Measurements from ENCODE around the gene C16orf86. TPM values are rescaled to one million over a fixed set of nuclear protein-coding genes. Genes with fewer than 3 reads are reported as not detected.

The C16orf86 gene
- total RNA-seq, 1 donor from 2014 or later = 2.1 TPM

DNA sequence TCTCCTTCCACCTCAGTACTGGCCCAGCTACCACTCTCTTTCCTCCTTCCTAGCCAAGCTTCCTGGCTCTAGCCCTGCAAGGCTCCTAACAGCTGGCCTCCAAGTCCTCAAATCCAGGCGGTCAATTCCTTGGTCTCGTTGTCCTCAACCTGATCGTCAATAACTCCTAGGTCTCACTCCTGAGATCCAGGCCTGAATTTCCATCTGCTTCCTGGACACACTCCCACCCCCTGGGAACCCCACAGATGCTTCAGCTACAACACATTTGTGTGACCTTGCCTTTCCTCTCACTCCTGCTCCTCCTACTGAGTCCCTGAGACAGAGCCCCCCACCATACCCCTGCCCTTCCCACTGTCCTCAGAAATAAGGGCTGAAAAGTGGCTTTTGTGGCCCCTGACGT, 2.4 kb upstream of the C16orf86 start:
- Mint-ChIP-seq H3K4me1 (ENCODE audit: unreplicated experiment) (peaks cover 32% of the 10 kb centered on the region), H3K9me3 (ENCODE audit: unreplicated experiment) (no peaks in the 10 kb centered on the region), H3K4me3 (ENCODE audit: unreplicated experiment) (no peak overlapping the region), H3K36me3 (ENCODE audit: unreplicated experiment) (peaks cover 6% of the 10 kb centered on the region), H3K27me3 (ENCODE audit: unreplicated experiment) (no peaks in the 10 kb centered on the region), H3K27ac (ENCODE audit: unreplicated experiment) (no peak overlapping the region)
- TF ChIP-seq, protein P1, sequence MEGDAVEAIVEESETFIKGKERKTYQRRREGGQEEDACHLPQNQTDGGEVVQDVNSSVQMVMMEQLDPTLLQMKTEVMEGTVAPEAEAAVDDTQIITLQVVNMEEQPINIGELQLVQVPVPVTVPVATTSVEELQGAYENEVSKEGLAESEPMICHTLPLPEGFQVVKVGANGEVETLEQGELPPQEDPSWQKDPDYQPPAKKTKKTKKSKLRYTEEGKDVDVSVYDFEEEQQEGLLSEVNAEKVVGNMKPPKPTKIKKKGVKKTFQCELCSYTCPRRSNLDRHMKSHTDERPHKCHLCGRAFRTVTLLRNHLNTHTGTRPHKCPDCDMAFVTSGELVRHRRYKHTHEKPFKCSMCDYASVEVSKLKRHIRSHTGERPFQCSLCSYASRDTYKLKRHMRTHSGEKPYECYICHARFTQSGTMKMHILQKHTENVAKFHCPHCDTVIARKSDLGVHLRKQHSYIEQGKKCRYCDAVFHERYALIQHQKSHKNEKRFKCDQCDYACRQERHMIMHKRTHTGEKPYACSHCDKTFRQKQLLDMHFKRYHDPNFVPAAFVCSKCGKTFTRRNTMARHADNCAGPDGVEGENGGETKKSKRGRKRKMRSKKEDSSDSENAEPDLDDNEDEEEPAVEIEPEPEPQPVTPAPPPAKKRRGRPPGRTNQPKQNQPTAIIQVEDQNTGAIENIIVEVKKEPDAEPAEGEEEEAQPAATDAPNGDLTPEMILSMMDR (IDR thresholded peaks at IDR 0.05) = no peak
- no peak for DNase-seq (ENCODE audit: extremely low spot score, unreplicated experiment)

DNA sequence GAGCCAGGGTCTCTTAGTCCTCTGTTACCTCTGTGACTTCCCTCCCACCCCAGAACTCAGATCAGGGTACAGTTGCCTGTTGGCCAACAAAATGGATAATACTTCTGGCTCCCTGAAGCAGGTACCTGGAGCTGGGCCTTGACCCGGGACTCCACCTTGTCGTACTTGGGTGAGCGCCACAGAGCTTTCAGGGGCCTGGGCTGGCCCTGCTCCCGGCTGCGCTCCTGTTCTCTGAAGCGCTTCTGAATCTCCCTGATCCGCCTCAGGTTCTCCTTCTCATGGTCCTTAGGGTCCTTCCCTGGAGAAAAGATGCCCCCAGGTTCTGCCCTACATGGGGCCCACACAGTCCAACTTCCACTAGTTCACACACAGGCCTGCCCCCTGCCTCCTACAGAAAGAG, 1.7 kb upstream of the C16orf86 start:
- no peaks in the 10 kb centered on the region for H3K9me3 Mint-ChIP-seq (ENCODE audit: unreplicated experiment)
- peaks cover 6% of the 10 kb centered on the region for H3K36me3 Mint-ChIP-seq (ENCODE audit: unreplicated experiment)
- DNase-seq (ENCODE audit: extremely low spot score, unreplicated experiment) = no peak
- peaks cover 28% of the 10 kb centered on the region for H3K4me1 Mint-ChIP-seq (ENCODE audit: unreplicated experiment)
- H3K4me3 Mint-ChIP-seq (ENCODE audit: unreplicated experiment) = no peak overlapping the region
- H3K27ac Mint-ChIP-seq (ENCODE audit: unreplicated experiment) = peak overlapping the region; percentile 31
- H3K27me3 Mint-ChIP-seq (ENCODE audit: unreplicated experiment) = no peaks in the 10 kb centered on the region
- TF ChIP-seq, protein P1 (IDR thresholded peaks at IDR 0.05) = no peak

DNA sequence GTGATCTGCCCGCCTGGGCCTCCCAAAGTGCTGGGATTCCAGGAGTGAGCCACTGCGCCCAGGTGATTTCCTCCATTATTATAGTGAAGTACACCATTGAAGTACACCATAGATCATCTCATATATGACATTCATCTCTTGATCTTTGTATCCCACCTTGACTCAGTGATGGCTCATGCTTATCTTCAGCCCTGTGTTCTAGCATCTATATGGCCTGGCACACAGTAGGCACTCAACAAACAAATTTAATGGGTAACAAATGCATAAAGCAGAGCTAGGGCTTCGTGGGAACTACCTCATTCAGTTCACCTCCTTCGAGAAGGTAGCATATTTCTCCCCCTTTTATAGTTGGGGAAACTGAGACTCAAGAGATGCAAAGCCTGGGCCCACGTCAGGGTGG, 1.0 kb upstream of the C16orf86 start:
- H3K27ac Mint-ChIP-seq (ENCODE audit: unreplicated experiment) = peak overlapping the region; percentile 31
- no peaks in the 10 kb centered on the region for H3K9me3 Mint-ChIP-seq (ENCODE audit: unreplicated experiment)
- TF ChIP-seq, protein P1 (IDR thresholded peaks at IDR 0.05) = no peak
- H3K36me3 Mint-ChIP-seq (ENCODE audit: unreplicated experiment) = peaks cover 6% of the 10 kb centered on the region
- DNase-seq (ENCODE audit: extremely low spot score, unreplicated experiment) = no peak
- peaks cover 28% of the 10 kb centered on the region for H3K4me1 Mint-ChIP-seq (ENCODE audit: unreplicated experiment)
- H3K27me3 Mint-ChIP-seq (ENCODE audit: unreplicated experiment) = no peaks in the 10 kb centered on the region
- peak overlapping the region; percentile 68 for H3K4me3 Mint-ChIP-seq (ENCODE audit: unreplicated experiment)

DNA sequence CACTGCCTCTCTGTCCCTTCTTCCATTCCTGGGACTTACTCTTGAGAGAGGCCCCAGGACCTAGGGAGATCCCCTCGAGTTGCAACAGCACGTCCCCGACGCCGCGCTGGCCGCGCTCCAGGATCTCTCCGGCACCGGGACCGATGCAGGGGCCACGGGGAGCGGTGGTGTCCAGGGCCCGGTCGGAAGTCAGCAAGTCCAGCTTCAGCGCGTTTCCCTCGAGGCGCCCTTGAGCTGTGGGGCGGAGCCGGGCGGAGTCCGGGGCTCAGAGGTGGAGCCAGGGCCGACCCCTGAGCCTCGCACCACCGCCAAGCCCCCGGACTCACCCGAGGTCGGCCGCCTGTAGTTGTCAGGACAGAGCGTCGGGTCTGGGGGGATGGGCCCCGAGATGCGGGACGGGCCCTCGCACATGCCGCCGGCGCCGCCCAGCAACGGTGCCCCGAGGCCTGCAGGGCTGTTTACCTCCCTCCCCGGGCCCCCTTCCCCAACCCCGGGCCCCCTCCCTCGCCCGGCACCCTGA, 522 bp upstream of the C16orf86 start:
- DNase-seq (ENCODE audit: extremely low spot score, unreplicated experiment) = peak; percentile 85
- no peaks in the 10 kb centered on the region for H3K27me3 Mint-ChIP-seq (ENCODE audit: unreplicated experiment)
- TF ChIP-seq, protein P1 (IDR thresholded peaks at IDR 0.05) = no peak
- peaks cover 27% of the 10 kb centered on the region for H3K4me1 Mint-ChIP-seq (ENCODE audit: unreplicated experiment)
- peaks cover 6% of the 10 kb centered on the region for H3K36me3 Mint-ChIP-seq (ENCODE audit: unreplicated experiment)
- no peaks in the 10 kb centered on the region for H3K9me3 Mint-ChIP-seq (ENCODE audit: unreplicated experiment)
- H3K27ac Mint-ChIP-seq (ENCODE audit: unreplicated experiment) = peak overlapping the region; percentile 18
- peak overlapping the region; percentile 68 for H3K4me3 Mint-ChIP-seq (ENCODE audit: unreplicated experiment)

DNA sequence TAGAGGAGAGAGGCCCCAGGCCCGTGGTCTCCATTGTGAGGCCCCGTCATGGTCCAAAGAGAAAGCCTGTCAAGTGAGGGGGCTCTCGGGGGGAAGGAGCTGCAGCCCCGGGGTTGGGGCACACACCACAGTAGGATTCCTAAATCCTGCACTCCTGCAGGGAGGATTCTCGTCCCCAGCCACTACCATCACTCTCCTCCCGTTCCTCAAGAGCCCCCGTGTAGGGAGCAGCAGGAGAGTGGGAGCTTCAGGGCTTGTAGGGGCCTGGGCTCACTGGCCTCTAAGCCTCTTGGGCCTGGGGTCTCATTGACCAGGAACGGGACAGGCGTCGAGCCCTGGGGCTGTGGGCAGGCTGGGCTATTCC, 821 bp downstream of the C16orf86 start:
- no peaks in the 10 kb centered on the region for H3K9me3 Mint-ChIP-seq (ENCODE audit: unreplicated experiment)
- H3K36me3 Mint-ChIP-seq (ENCODE audit: unreplicated experiment) = peaks cover 6% of the 10 kb centered on the region
- H3K27me3 Mint-ChIP-seq (ENCODE audit: unreplicated experiment) = no peaks in the 10 kb centered on the region
- DNase-seq (ENCODE audit: extremely low spot score, unreplicated experiment) = no peak
- TF ChIP-seq, protein P1 (IDR thresholded peaks at IDR 0.05) = no peak
- H3K27ac Mint-ChIP-seq (ENCODE audit: unreplicated experiment) = peak overlapping the region; percentile 68
- peak overlapping the region; percentile 82 for H3K4me3 Mint-ChIP-seq (ENCODE audit: unreplicated experiment)
- H3K4me1 Mint-ChIP-seq (ENCODE audit: unreplicated experiment) = peaks cover 24% of the 10 kb centered on the region
